B cell (primary cell): ENCODE measurements around the gene GDPD3. TPM values are rescaled to one million over a fixed set of nuclear protein-coding genes. Genes with fewer than 3 reads are reported as not detected.

Experiments
- ATAC-seq: fragments of 200-7000 bp; cut with Tn5 transposase; one replicate; pipeline ENCODE4 v1.10.0; 2021; ENCODE audit warnings: low read depth, mild to moderate bottlenecking, moderate number of reproducible peaks, moderate library complexity
- CTCF ChIA-PET: fragments of 350-600 bp; sonication (Branson Sonifier 250); formaldehyde crosslinking; loops from one replicate; lab custom pipeline; 2021; ENCODE audit warnings: antibody characterized with exemption, inconsistent platforms; lab: Charles Lee
- POLR2A ChIA-PET: fragments of 350-600 bp; sonication (Branson Sonifier 250); formaldehyde crosslinking; loops from one replicate; lab custom pipeline; 2021; ENCODE audit warnings: antibody characterized with exemption; lab: Charles Lee
- DNase-seq: peaks from one replicate; pipeline ENCODE4 v3.0.0; 2013
- H2AFZ ChIP-seq: 2 replicates; pipeline ENCODE4 v1.6.1; 2012; ENCODE audit warnings: mild to moderate bottlenecking, low read depth, low read length; ENCODE audit not compliant: insufficient read depth, poor library complexity, severe bottlenecking
- H3K27ac ChIP-seq, 2 donors: 1 replicate in 1 of 2; 2 replicates in 1 of 2; pipeline ENCODE4 v1.5.1; 2012 to 2013; ENCODE audit warnings: low read length in 2 of 2, mild to moderate bottlenecking in 2 of 2, moderate library complexity in 1 of 2
- H3K27me3 ChIP-seq, 4 experiments: fragments of 200-600 bp in 1 of 4; sonication (generic) in 1 of 4; replicated peaks in 1 of 4; 1 replicate in 2 of 4; 2 replicates in 2 of 4; pipeline versions ENCODE4 v1.6.1 to v1.7.0; 2013 to 2016; ENCODE audit warnings: low read length in 3 of 4, mild to moderate bottlenecking in 2 of 4, mixed read lengths in 1 of 4, moderate library complexity in 1 of 4; ENCODE audit not compliant: insufficient read depth in 4 of 4, control insufficient read depth in 3 of 4; ENCODE audit errors: control extremely low read depth in 1 of 4
- H3K36me3 ChIP-seq, 2 experiments: replicated peaks in 1 of 2; 1 replicate in 1 of 2; 2 replicates in 1 of 2; pipeline versions ENCODE4 v1.6.1 to v1.7.1; 2013; ENCODE audit warnings: low read length in 1 of 2; ENCODE audit not compliant: insufficient read depth in 2 of 2, control insufficient read depth in 1 of 2; ENCODE audit errors: control extremely low read depth in 1 of 2, extremely low read depth in 1 of 2
- H3K4me1 ChIP-seq, 2 donors: fragments of 200-600 bp in 1 of 2; sonication (generic) in 1 of 2; 1 replicate in 1 of 2; 2 replicates in 1 of 2; pipeline versions ENCODE4 v1.5.1 to v1.6.1; 2013 to 2017; ENCODE audit warnings: low read length in 2 of 2; ENCODE audit not compliant: control insufficient read depth in 2 of 2, insufficient read depth in 2 of 2
- H3K4me2 ChIP-seq: replicated peaks from 2 replicates; pipeline ENCODE3; 2012; ENCODE audit warnings: mild to moderate bottlenecking, low read depth, low read length; ENCODE audit not compliant: poor library complexity, severe bottlenecking
- H3K4me3 ChIP-seq, 5 experiments: fragments of 200-600 bp in 1 of 5; sonication (generic) in 1 of 5; 1 replicate in 3 of 5; 2 replicates in 2 of 5; pipeline versions ENCODE4 v1.5.1 to v1.7.0; 2011 to 2016; ENCODE audit warnings: low read length in 4 of 5, mild to moderate bottlenecking in 4 of 5, low read depth in 2 of 5, control low read depth in 1 of 5, moderate library complexity in 1 of 5; ENCODE audit not compliant: insufficient read depth in 1 of 5; ENCODE audit errors: control extremely low read depth in 1 of 5, extremely low read depth in 1 of 5
- H3K79me2 ChIP-seq: fragments of 200-600 bp; sonication (generic); one replicate; pipeline ENCODE4 v1.6.0; 2016; ENCODE audit warnings: low read length; ENCODE audit not compliant: control insufficient read depth, insufficient read depth
- H3K9ac ChIP-seq: fragments of 200-600 bp; sonication (generic); 2 replicates; pipeline ENCODE4 v1.6.1; 2017; ENCODE audit warnings: mild to moderate bottlenecking, low read length, moderate library complexity
- H3K9me3 ChIP-seq, 3 donors: one replicate each; pipeline versions ENCODE4 v1.6.1 to v1.7.1; 2013; ENCODE audit warnings: low read length in 2 of 3; ENCODE audit not compliant: control insufficient read depth in 2 of 3, insufficient read depth in 1 of 3; ENCODE audit errors: control extremely low read depth in 1 of 3
- H4K20me1 ChIP-seq: 2 replicates; pipeline ENCODE4 v1.6.0; 2012; ENCODE audit warnings: mild to moderate bottlenecking, low read length; ENCODE audit not compliant: insufficient read depth, control insufficient read depth, poor library complexity, severe bottlenecking
- H3K27ac Mint-ChIP-seq: one replicate; pipeline ENCODE4 v1.8.0; 2021; ENCODE audit warnings: mixed read lengths
- H3K27me3 Mint-ChIP-seq: one replicate; pipeline ENCODE4 v1.8.0; 2021; ENCODE audit warnings: mixed read lengths
- H3K4me1 Mint-ChIP-seq: one replicate; pipeline ENCODE4 v1.8.0; 2021; ENCODE audit warnings: mixed read lengths
- H3K4me3 Mint-ChIP-seq: one replicate; pipeline ENCODE4 v1.8.0; 2021; ENCODE audit warnings: mixed read lengths
- H3K9me3 Mint-ChIP-seq: one replicate; pipeline ENCODE4 v1.8.0; 2022; ENCODE audit warnings: mixed read lengths; ENCODE audit not compliant: insufficient read depth
- CTCF ChIP-seq: fragments of 200-600 bp; IDR thresholded peaks from one replicate; pipeline ENCODE4 v1.8.0; 2022; ENCODE audit warnings: antibody characterized with exemption, mild to moderate bottlenecking
- EZH2 ChIP-seq: IDR thresholded peaks from 2 replicates; pipeline ENCODE4 v1.6.1; 2012; ENCODE audit warnings: borderline replicate concordance, low read depth, mild to moderate bottlenecking, moderate library complexity, low read length; ENCODE audit not compliant: insufficient read depth, poor library complexity, severe bottlenecking
- WGBS: methylation state at CpG from one replicate; pipeline ENCODE4 v1.1.5; 2013; ENCODE audit warnings: missing lambda C conversion rate; ENCODE audit not compliant: insufficient coverage; 5-methylcytosine and 5-hydroxymethylcytosine counted together
- intact Hi-C: fragments of 100-400 bp; cut with micrococcal nuclease; formaldehyde crosslinking; loops from one replicate; pipeline ENCODE4 v1.10.0; 2022
- polyA plus RNA-seq: library from polyadenylated mRNA; depleted of rRNA; stranded (reverse); fragments of >200 nt; gene quantifications from 2 replicates; pipeline ENCODE4 v1.2.3, GENCODE V29; 2012
- total RNA-seq, 2 donors: library from RNA; stranded (reverse); fragments of 120-200 nt in 1 of 2; gene quantifications; 1 replicate in 1 of 2; 2 replicates in 1 of 2; pipeline versions ENCODE4 v1.2.3 to v1.2.4, GENCODE V29; 2013 to 2022

The GDPD3 gene
- total and polyA plus RNA-seq, 2 donors (not counting 1 experiment from before 2014, with no cell fraction given) = 10.6 to 17.3 TPM

- Mint-ChIP-seq H3K4me3 (no peak overlapping the region), H3K9me3 (peaks cover 3% of the 10 kb centered on the region), H3K4me1 (peaks cover 5% of the 10 kb centered on the region), H3K27ac (no peak overlapping the region), H3K27me3 (no peaks in the 10 kb centered on the region)
- Histone ChIP-seq H3K9me3 (peaks cover 3 to 9% (median 7%) of the 10 kb centered on the region in 3 donors), H4K20me1 (no peaks in the 10 kb centered on the region), H3K4me3 (no peak overlapping the region), H2AFZ (no peak overlapping the region), H3K4me2 (no peak overlapping the region), H3K27me3 (no peaks in the 10 kb centered on the region), H3K79me2 (no peaks in the 10 kb centered on the region), H3K4me1 (peaks cover 1 to 6% of the 10 kb centered on the region in 2 donors), H3K9ac (no peak overlapping the region), H3K36me3 (no peaks in the 10 kb centered on the region), H3K27ac (no peak overlapping the region)
- DNase-seq (no peak), ATAC-seq (no peak)
- intact Hi-C loops = no loop called here
- ChIA-PET CTCF (no interaction called here), POLR2A (no interaction called here)
- no CpG with 5 or more reads among the region's 1 CpG for WGBS
- no peak for TF ChIP-seq EZH2
- TF ChIP-seq CTCF = no peak
These were observed 31.6 kb upstream of the GDPD3 start for GRCh38 chr16:30144917-30145316.

- Mint-ChIP-seq H3K9me3 (no peaks in the 10 kb centered on the region), H3K4me3 (no peak overlapping the region), H3K4me1 (peaks cover 9% of the 10 kb centered on the region), H3K27me3 (no peaks in the 10 kb centered on the region), H3K27ac (no peak overlapping the region)
- CTCF ChIA-PET = no interaction called here
- intact Hi-C loops = no loop called here
- ATAC-seq (no peak), DNase-seq (no peak)
- no peaks in the 10 kb centered on the region for H3K36me3 ChIP-seq
- H3K4me2 ChIP-seq = no peak overlapping the region
- H3K4me3 ChIP-seq = no peak overlapping the region
- H3K4me1 ChIP-seq = peaks cover 6 to 13% of the 10 kb centered on the region in 2 donors
- no peaks in the 10 kb centered on the region for H4K20me1 ChIP-seq
- H3K9ac ChIP-seq = no peak overlapping the region
- peaks cover 0 to 5% (median 1%) of the 10 kb centered on the region in 3 donors for H3K9me3 ChIP-seq
- H3K27ac ChIP-seq = no peak overlapping the region
- H2AFZ ChIP-seq = no peak overlapping the region
- POLR2A ChIA-PET = no interaction called here
- TF ChIP-seq EZH2 (no peak), CTCF (no peak)
- H3K27me3 ChIP-seq = no peaks in the 10 kb centered on the region
- H3K79me2 ChIP-seq = no peaks in the 10 kb centered on the region
These were observed 30.7 kb upstream of the GDPD3 start for GRCh38 chr16:30144017-30144416.
